ENCODE results near the gene CYP19A1. TPM values are rescaled to one million over a fixed set of nuclear protein-coding genes. Genes with fewer than 3 reads are reported as not detected.

Gene CYP19A1
- total and polyA plus RNA-seq, 2 experiments from 2014 or later = 1.4 to 35.4 TPM

GRCh38 chr15:51226576-51227210 lies 111.7 kb downstream of the CYP19A1 start:
- no peak overlapping the region for H2AFZ ChIP-seq
- 88% methylated on average over 6 of the region's 6 CpGs for WGBS (ENCODE audit: low lambda C conversion rate, missing lambda C conversion rate)
- no peaks in the 10 kb centered on the region for H3K79me2 ChIP-seq
- no peak overlapping the region for H3K4me3 ChIP-seq
- H3K4me1 ChIP-seq (ENCODE audit: insufficient read depth) = no peaks in the 10 kb centered on the region
- no peaks in the 10 kb centered on the region for H3K36me3 ChIP-seq (replicated peaks; ENCODE audit: insufficient read depth, low read depth)
- no peak overlapping the region for H3K4me2 ChIP-seq
- no peaks in the 10 kb centered on the region for H3K9me3 ChIP-seq (ENCODE audit: low read depth)
- no peak for DNase-seq (ENCODE audit: low spot score)
- H3K9me2 ChIP-seq (replicated peaks; ENCODE audit: insufficient read depth) = no peaks in the 10 kb centered on the region
- H3K27me3 ChIP-seq = no peaks in the 10 kb centered on the region
- no peak overlapping the region for H3K27ac ChIP-seq
- H4K20me1 ChIP-seq (ENCODE audit: insufficient read depth, poor library complexity, severe bottlenecking) = no peaks in the 10 kb centered on the region
- TF ChIP-seq EZH2phosphoT487 (IDR thresholded peaks at IDR 0.05; ENCODE audit: low read depth, severe bottlenecking, unreplicated experiment) (no peak), EZH2 (IDR thresholded peaks at IDR 0.05; ENCODE audit: borderline replicate concordance) (no peak)
- TF ChIP-seq, protein P1, sequence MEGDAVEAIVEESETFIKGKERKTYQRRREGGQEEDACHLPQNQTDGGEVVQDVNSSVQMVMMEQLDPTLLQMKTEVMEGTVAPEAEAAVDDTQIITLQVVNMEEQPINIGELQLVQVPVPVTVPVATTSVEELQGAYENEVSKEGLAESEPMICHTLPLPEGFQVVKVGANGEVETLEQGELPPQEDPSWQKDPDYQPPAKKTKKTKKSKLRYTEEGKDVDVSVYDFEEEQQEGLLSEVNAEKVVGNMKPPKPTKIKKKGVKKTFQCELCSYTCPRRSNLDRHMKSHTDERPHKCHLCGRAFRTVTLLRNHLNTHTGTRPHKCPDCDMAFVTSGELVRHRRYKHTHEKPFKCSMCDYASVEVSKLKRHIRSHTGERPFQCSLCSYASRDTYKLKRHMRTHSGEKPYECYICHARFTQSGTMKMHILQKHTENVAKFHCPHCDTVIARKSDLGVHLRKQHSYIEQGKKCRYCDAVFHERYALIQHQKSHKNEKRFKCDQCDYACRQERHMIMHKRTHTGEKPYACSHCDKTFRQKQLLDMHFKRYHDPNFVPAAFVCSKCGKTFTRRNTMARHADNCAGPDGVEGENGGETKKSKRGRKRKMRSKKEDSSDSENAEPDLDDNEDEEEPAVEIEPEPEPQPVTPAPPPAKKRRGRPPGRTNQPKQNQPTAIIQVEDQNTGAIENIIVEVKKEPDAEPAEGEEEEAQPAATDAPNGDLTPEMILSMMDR (IDR thresholded peaks at IDR 0.05; ENCODE audit: poor library complexity) = no peak

GRCh38 chr15:51224428-51224827 lies 114.0 kb downstream of the CYP19A1 start:
- TF ChIP-seq, protein P1 (IDR thresholded peaks at IDR 0.05; ENCODE audit: poor library complexity) = no peak
- TF ChIP-seq EZH2phosphoT487 (IDR thresholded peaks at IDR 0.05; ENCODE audit: low read depth, severe bottlenecking, unreplicated experiment) (no peak), EZH2 (IDR thresholded peaks at IDR 0.05; ENCODE audit: borderline replicate concordance) (no peak)
- no peak for DNase-seq (ENCODE audit: low spot score)
- Histone ChIP-seq H2AFZ (no peak overlapping the region), H3K79me2 (no peaks in the 10 kb centered on the region), H3K27me3 (no peaks in the 10 kb centered on the region), H3K9me3 (ENCODE audit: low read depth) (no peaks in the 10 kb centered on the region), H3K4me1 (ENCODE audit: insufficient read depth) (no peaks in the 10 kb centered on the region), H3K4me2 (no peak overlapping the region), H3K9me2 (replicated peaks; ENCODE audit: insufficient read depth) (no peaks in the 10 kb centered on the region), H3K4me3 (no peak overlapping the region), H3K36me3 (replicated peaks; ENCODE audit: insufficient read depth, low read depth) (no peaks in the 10 kb centered on the region), H4K20me1 (ENCODE audit: insufficient read depth, poor library complexity, severe bottlenecking) (no peaks in the 10 kb centered on the region), H3K27ac (no peak overlapping the region)

- Histone ChIP-seq H4K20me1 (ENCODE audit: insufficient read depth, poor library complexity, severe bottlenecking) (no peaks in the 10 kb centered on the region), H3K4me2 (no peak overlapping the region), H3K4me1 (ENCODE audit: insufficient read depth) (no peaks in the 10 kb centered on the region), H3K27me3 (no peaks in the 10 kb centered on the region), H2AFZ (no peak overlapping the region), H3K9me2 (replicated peaks; ENCODE audit: insufficient read depth) (no peaks in the 10 kb centered on the region), H3K36me3 (replicated peaks; ENCODE audit: insufficient read depth, low read depth) (no peaks in the 10 kb centered on the region), H3K4me3 (no peak overlapping the region), H3K79me2 (no peaks in the 10 kb centered on the region), H3K9me3 (ENCODE audit: low read depth) (no peaks in the 10 kb centered on the region), H3K27ac (no peak overlapping the region)
- TF ChIP-seq, protein P1 (IDR thresholded peaks at IDR 0.05; ENCODE audit: poor library complexity) = no peak
- no peak for TF ChIP-seq EZH2 (IDR thresholded peaks at IDR 0.05; ENCODE audit: borderline replicate concordance)
- TF ChIP-seq EZH2phosphoT487 (IDR thresholded peaks at IDR 0.05; ENCODE audit: low read depth, severe bottlenecking, unreplicated experiment) = no peak
- DNase-seq (ENCODE audit: low spot score) = no peak
- WGBS (ENCODE audit: low lambda C conversion rate, missing lambda C conversion rate) = 85% methylated on average over 3 of the region's 3 CpGs
These were observed 114.6 kb downstream of the CYP19A1 start for GRCh38 chr15:51223771-51224229.
